Vagina (tissue), 2 donors: Measurements from ENCODE around the gene RPL18A. TPM values are rescaled to one million over a fixed set of nuclear protein-coding genes. Genes with fewer than 3 reads are reported as not detected.

Source experiments
- DNase-seq, 2 donors: peaks; one replicate each; pipeline ENCODE4 v3.0.0-alpha.2; 2017; ENCODE audit errors: extremely low spot score in 2 of 2
- H3K27ac ChIP-seq: fragments of 200-600 bp; sonication (generic); one replicate; pipeline ENCODE4 v1.5.1; 2019
- H3K27me3 ChIP-seq: fragments of 200-600 bp; sonication (generic); one replicate; pipeline ENCODE4 v1.5.1; 2019
- H3K36me3 ChIP-seq, 2 donors: fragments of 200-600 bp; sonication (generic); one replicate each; pipeline ENCODE4 v1.5.1; 2017 to 2019
- H3K4me1 ChIP-seq: fragments of 200-600 bp; sonication (generic); one replicate; pipeline ENCODE4 v1.5.1; 2019
- H3K4me3 ChIP-seq, 2 donors: fragments of 200-600 bp; sonication (generic); 1 replicate in 1 of 2; 2 replicates in 1 of 2; pipeline ENCODE4 v1.5.1; 2016 to 2019
- H3K9me3 ChIP-seq: fragments of 200-600 bp; sonication (generic); one replicate; pipeline ENCODE4 v1.5.1; 2019
- CTCF ChIP-seq, 3 experiments: fragments of 450-650 bp in 2 of 3; fragments of 200-600 bp in 1 of 3; sonication (generic) in 1 of 3; IDR thresholded peaks; one replicate each; pipeline ENCODE4 v1.5.1; 2017 to 2019; ENCODE audit warnings: antibody characterized with exemption in 3 of 3, mild to moderate bottlenecking in 2 of 3, moderate library complexity in 2 of 3
- POLR2A ChIP-seq, 2 donors: fragments of 450-650 bp; IDR thresholded peaks; one replicate each; pipeline ENCODE4 v1.6.1; 2017; ENCODE audit warnings: antibody characterized with exemption in 2 of 2, mild to moderate bottlenecking in 2 of 2, moderate library complexity in 2 of 2
- POLR2AphosphoS5 ChIP-seq, 2 donors: sonication (generic); formaldehyde crosslinking; IDR thresholded peaks; one replicate each; pipeline ENCODE4 v1.9.0; 2017; ENCODE audit warnings: antibody characterized with exemption in 2 of 2, mild to moderate bottlenecking in 2 of 2, low read depth in 1 of 2; ENCODE audit not compliant: insufficient read depth in 1 of 2
- intact Hi-C: fragments of 100-400 bp; cut with DNase I; formaldehyde crosslinking; loops from one replicate; pipeline ENCODE4 v1.15.1; 2023
- total RNA-seq: library from RNA; depleted of rRNA; stranded (reverse); fragments of >200 nt; gene quantifications from one replicate; pipeline ENCODE4 v1.2.3, GENCODE V29; 2016

RPL18A gene
- total RNA-seq, 1 donor from 2014 or later, result 1,768 TPM

GRCh38 chr19:17817668-17818363, 41.9 kb upstream of the RPL18A start:
- Histone ChIP-seq H3K9me3 (no peaks in the 10 kb centered on the region), H3K27ac (no peak overlapping the region), H3K4me1 (no peaks in the 10 kb centered on the region), H3K4me3 (no peak overlapping the region), H3K36me3 (no peaks in the 10 kb centered on the region), H3K27me3 (no peaks in the 10 kb centered on the region)
- TF ChIP-seq POLR2A (IDR thresholded peaks at IDR 0.05), result no peak
- TF ChIP-seq CTCF (IDR thresholded peaks at IDR 0.05), result no peak
- no peak for TF ChIP-seq POLR2AphosphoS5 (IDR thresholded peaks at IDR 0.05; ENCODE audit: insufficient read depth in 1 of 2, low read depth in 1 of 2)
- intact Hi-C loops, result no loop called here
- no peak for DNase-seq

DNA sequence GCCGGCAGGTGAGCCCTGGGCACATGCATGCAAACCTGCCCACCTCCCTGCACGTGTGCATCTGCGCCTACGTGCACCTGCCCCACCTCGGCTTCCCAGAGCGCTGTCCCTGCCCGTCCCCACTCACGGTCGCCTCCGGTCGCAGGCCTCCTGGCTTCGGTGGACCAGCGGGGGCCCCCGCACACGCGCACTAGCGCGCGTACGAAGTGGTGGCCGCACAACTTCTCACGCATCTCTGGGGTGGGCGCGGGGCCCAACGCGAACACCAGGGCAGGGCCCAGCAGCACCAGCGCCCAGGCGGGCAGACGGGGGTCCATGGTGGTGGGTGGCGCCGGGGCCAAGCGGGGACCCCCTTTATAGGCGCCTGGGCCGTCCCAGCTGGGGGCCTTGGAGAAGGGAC, 38.5 kb upstream of the RPL18A start, which contains the start of gene INSL3:
TSS of gene INSL3 (minus strand) at position 330 of the 400 bp plus-strand sequence. CDS start at position 317, 13 bp downstream.
- Histone ChIP-seq H3K4me1 (no peaks in the 10 kb centered on the region), H3K36me3 (no peaks in the 10 kb centered on the region), H3K27ac (no peak within 1 kb of the TSS), H3K27me3 (no peaks in the 10 kb centered on the region), H3K4me3 (no peak within 1 kb of the TSS), H3K9me3 (no peaks in the 10 kb centered on the region)
- TF ChIP-seq POLR2AphosphoS5 (IDR thresholded peaks at IDR 0.05; ENCODE audit: insufficient read depth in 1 of 2, low read depth in 1 of 2), result no peak
- no peak for TF ChIP-seq POLR2A (IDR thresholded peaks at IDR 0.05)
- no peak for TF ChIP-seq CTCF (IDR thresholded peaks at IDR 0.05)
- no peak for DNase-seq
- intact Hi-C loops, result no loop called here

GRCh38 chr19:17824339-17824738, 35.4 kb upstream of the RPL18A start:
- H3K36me3 ChIP-seq, result no peaks in the 10 kb centered on the region
- intact Hi-C loops, result no loop called here
- no peaks in the 10 kb centered on the region for H3K4me1 ChIP-seq
- no peaks in the 10 kb centered on the region for H3K9me3 ChIP-seq
- no peak for DNase-seq
- no peaks in the 10 kb centered on the region for H3K27me3 ChIP-seq
- TF ChIP-seq POLR2A (IDR thresholded peaks at IDR 0.05) (no peak), CTCF (IDR thresholded peaks at IDR 0.05) (no peak), POLR2AphosphoS5 (IDR thresholded peaks at IDR 0.05; ENCODE audit: insufficient read depth in 1 of 2, low read depth in 1 of 2) (no peak)
- H3K27ac ChIP-seq, result no peak overlapping the region
- no peak overlapping the region for H3K4me3 ChIP-seq

DNA sequence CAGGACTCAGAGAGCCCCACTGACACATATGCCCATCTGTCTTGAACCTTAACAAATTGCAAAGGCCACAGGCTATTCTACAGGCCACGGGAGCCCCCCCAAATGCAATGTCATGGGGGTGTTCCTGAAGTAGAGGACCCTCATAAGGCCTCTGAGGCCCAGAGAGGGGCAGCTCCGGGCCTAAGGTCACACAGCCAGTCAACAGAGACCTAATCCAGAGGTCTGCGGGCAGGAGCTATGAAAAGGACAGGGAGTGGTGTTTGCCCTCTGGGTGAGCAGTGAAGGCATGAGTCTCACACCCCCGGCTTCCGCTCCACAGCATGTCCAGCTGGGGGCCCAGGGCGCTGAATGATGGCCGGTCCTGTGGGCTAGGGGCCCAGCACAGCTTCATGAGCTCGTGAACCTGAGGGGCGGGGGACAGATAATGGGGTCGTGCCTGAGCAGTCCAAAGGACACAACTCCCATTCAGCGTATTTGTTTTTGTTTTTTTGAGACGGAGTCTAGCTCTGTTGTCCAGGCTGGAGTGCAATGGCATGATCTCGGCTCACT, 33.1 kb upstream of the RPL18A start:
- intact Hi-C loops, result no loop called here

More for the DNA sequence above, 33.1 kb upstream of the RPL18A start:
- no peaks in the 10 kb centered on the region for H3K27me3 ChIP-seq
- H3K36me3 ChIP-seq, result no peaks in the 10 kb centered on the region
- no peak for DNase-seq
- no peaks in the 10 kb centered on the region for H3K9me3 ChIP-seq
- no peak overlapping the region for H3K4me3 ChIP-seq
- no peak for TF ChIP-seq CTCF (IDR thresholded peaks at IDR 0.05)
- no peak for TF ChIP-seq POLR2A (IDR thresholded peaks at IDR 0.05)
- no peak for TF ChIP-seq POLR2AphosphoS5 (IDR thresholded peaks at IDR 0.05; ENCODE audit: insufficient read depth in 1 of 2, low read depth in 1 of 2)
- no peak overlapping the region for H3K27ac ChIP-seq
- peaks cover 7% of the 10 kb centered on the region for H3K4me1 ChIP-seq
